Erythroblast (primary cell): ENCODE measurements around the gene ASCC2.

ENCODE experiments used
- GATA1 ChIP-seq: IDR thresholded peaks from 2 replicates; pipeline ENCODE4 v1.6.1; 2011; ENCODE audit warnings: low read depth, mild to moderate bottlenecking, control low read depth, low read length, moderate library complexity
- POLR2A ChIP-seq: IDR thresholded peaks from 2 replicates; pipeline ENCODE4 v1.6.1; 2011; ENCODE audit warnings: mild to moderate bottlenecking, low read length

DNA sequence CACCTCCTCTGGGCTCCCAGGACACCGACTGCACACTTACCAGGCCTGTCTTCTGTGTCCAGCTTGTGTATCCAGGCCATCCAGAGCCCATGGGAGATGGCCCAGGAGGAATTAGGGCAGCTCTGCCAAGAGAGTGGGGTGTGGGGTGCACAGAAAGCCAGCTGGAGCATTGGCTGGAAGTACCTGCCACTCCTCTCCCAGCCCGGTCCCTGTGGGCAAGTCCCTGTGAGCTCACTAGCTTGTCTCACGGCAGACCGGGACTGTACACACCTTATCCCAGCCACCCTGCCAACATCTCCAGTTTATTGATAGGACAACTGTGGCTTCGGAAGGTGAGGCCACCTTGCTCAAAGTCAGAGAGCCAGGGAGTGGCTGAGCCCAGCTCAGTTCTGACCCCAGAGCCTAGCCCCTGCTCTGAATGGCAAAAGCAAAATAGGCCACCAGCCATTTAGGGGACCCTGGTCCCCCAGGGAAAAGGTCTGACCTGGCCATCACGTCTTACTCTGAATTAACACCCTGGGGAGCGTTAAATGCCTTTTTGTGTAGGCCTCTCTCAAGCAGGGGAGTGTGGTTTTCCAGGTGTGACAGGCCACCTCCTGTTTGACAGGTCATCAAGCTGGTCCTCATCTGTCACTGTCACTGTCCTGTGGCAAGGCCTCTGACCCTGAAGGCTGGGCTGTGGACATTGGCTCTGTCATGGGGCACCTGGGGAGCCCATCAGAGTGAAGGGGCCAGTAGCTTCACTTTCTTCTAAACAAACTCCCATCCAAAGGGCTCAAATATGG, 55.8 kb downstream of the ASCC2 start:
- no peak for TF ChIP-seq POLR2A
- no peak for TF ChIP-seq GATA1
